SK-N-MC (cell line): ENCODE measurements around the gene HELB.
A peak's percentile ranks its signal among the peaks of the same experiment; 100 is the strongest.

ENCODE experiments used
- DNase-seq: peaks from one replicate; pipeline ENCODE4 v3.0.0-alpha.2; 2011; ENCODE audit warnings: low read depth, low spot score
- H3K27ac ChIP-seq: fragments of 200-600 bp; sonication (generic); 2 replicates; pipeline ENCODE4 v1.5.1; 2016; ENCODE audit warnings: mixed run types
- H3K36me3 ChIP-seq: fragments of 200-600 bp; sonication (generic); 2 replicates; pipeline ENCODE4 v1.6.1; 2017; ENCODE audit warnings: antibody characterized with exemption, low read length, mixed read lengths; ENCODE audit not compliant: insufficient read depth
- H3K4me3 ChIP-seq: fragments of 200-600 bp; sonication (generic); 2 replicates; pipeline ENCODE4 v1.5.1; 2016
- H3K9ac ChIP-seq: fragments of 200-600 bp; sonication (generic); 2 replicates; pipeline ENCODE4 v1.8.0; 2017; ENCODE audit warnings: mixed run types, mixed read lengths; ENCODE audit not compliant: insufficient read length
- H3K9me3 ChIP-seq: fragments of 200-600 bp; sonication (generic); 2 replicates; pipeline ENCODE4 v1.6.1; 2017; ENCODE audit warnings: low read depth, mild to moderate bottlenecking, antibody characterized with exemption, low read length, moderate library complexity, mixed read lengths
- EZH2 ChIP-seq: fragments of 200-600 bp; sonication (generic); IDR thresholded peaks from one replicate; pipeline ENCODE4 v1.6.1; 2017; ENCODE audit warnings: antibody characterized with exemption
- FOXP2 ChIP-seq: optimal IDR thresholded peaks from 2 replicates; pipeline ENCODE3; 2011; ENCODE audit warnings: mild to moderate bottlenecking, moderate library complexity; ENCODE audit not compliant: insufficient read depth; ENCODE audit errors: extremely low read length, control extremely low read depth
- POLR2AphosphoS5 ChIP-seq: IDR thresholded peaks from 2 replicates; pipeline ENCODE4 v1.6.1; 2012; ENCODE audit warnings: mild to moderate bottlenecking, low read depth, low read length, borderline replicate concordance

HELB gene

DNA sequence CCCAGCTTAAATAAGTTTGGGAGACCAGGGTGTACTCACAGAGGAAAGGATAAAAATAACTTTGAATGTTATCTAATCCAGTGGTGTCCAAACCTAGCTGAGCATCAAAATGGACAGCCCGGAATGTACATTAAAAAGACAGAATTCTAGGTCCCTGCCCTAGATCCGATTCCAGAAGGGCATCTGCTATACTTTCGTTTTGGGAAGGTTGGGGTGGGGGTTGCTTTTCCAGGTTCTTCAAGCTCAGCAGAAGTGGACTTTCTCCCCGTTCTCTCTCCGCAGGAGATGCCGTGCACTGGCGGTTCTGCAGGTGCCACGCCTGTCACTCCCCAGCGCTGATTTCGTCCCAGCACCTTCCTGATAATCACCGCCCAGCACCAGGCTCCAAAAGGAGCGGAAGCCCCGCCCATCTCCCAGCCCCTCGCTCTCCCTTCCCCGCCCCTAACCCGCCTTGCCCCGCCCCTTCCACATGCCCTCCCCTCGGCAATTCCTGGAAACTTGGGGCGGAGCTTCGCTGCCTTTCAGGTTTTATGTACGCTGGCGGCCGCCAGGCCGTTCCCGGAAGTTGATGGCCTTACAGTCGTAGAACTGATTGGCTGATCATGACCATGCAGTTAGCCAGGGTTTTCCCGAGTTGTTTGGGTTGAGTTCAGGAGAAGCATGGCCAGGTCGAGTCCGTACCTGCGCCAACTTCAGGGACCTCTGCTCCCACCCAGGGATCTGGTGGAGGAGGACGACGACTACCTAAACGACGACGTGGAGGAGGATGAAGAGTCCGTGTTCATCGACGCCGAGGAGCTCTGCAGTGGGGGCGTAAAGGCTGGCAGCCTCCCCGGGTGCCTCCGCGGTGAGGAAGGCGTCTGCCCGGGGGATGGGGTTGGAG lies at the start of gene HELB:
HELB (plus strand) TSS at position 550 of the 883 bp plus-strand sequence; CDS start at position 661, 111 bp downstream.
- Histone ChIP-seq H3K27ac (no peak within 1 kb of the TSS), H3K4me3 (peak within 1 kb of the TSS; percentile 89), H3K9ac (peak within 1 kb of the TSS; percentile 51), H3K36me3 (no peaks in the 10 kb centered on the region; the same call in 1 of the 2 replicates), H3K9me3 (no peaks in the 10 kb centered on the region)
- peak; percentile 64 for DNase-seq
- TF ChIP-seq EZH2, result no peak
- TF ChIP-seq FOXP2, result no peak
- peak; percentile 87 for TF ChIP-seq POLR2AphosphoS5

DNA sequence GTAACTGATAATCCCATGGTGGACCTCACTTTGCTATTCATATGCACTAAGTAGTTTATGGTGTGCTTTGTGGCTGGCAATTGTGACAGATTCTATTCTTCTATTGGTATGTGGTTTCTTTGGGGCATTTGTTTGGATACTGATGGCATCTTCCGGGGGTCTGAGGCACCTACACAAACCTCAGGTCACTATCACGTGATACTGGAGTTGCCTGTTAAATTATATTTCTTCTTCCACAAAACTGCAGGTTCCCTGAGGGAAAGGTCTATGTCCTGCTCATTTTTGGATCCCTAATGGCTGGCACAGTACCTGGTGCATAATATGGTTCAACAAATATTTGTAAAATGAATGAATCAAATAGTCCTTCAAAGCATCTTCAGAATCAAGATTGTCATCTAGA lies 49.5 kb upstream of the HELB start:
- H3K9me3 ChIP-seq, result no peaks in the 10 kb centered on the region
- H3K4me3 ChIP-seq, result no peak overlapping the region
- TF ChIP-seq EZH2 (no peak), FOXP2 (no peak), POLR2AphosphoS5 (no peak)
- H3K27ac ChIP-seq, result no peak overlapping the region
- no peak overlapping the region for H3K9ac ChIP-seq
- DNase-seq, result no peak
- no peaks in the 10 kb centered on the region for H3K36me3 ChIP-seq

DNA sequence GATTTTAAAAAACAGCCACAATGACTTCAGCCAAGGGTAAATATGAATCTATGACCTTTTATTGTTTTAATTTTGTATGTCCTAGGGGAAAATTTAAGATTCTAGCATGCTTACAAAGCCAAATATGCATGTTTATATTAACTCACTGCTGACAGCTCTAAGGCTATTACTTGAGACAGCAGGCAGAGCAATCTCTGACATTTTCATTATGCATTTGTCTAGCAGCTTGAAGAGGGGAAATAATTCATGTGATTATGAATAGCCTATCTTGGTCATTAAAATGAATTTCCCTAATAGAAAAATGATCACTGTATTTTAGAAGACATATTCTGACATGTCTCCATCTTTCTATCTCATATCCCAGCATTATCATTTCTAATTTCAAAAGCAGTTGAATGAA lies 46.6 kb upstream of the HELB start:
- TF ChIP-seq FOXP2 (no peak), POLR2AphosphoS5 (no peak), EZH2 (no peak)
- Histone ChIP-seq H3K4me3 (no peak overlapping the region), H3K9me3 (no peaks in the 10 kb centered on the region), H3K9ac (no peak overlapping the region), H3K27ac (no peak overlapping the region), H3K36me3 (no peaks in the 10 kb centered on the region)
- DNase-seq, result no peak

DNA sequence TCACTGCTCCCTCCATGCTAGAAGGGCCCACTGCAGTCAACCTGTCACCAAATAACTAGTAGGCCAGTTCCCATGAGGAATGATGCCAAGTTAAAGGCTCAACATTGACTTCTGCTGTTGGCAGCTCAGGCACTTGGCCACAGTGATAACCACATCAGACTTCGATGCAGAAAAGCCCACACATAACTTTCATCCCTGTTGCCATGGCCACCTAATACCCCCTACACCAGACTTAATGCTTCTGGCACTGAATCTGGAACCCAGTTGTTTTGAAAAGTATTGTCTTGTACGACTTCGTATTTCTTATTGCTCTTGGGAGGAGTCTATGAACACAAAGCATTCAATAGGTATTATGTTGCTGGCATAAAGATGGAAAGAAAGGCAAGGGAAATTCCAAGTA lies 44.3 kb upstream of the HELB start:
- Histone ChIP-seq H3K27ac (no peak overlapping the region), H3K4me3 (no peak overlapping the region), H3K9me3 (no peaks in the 10 kb centered on the region)

DNA sequence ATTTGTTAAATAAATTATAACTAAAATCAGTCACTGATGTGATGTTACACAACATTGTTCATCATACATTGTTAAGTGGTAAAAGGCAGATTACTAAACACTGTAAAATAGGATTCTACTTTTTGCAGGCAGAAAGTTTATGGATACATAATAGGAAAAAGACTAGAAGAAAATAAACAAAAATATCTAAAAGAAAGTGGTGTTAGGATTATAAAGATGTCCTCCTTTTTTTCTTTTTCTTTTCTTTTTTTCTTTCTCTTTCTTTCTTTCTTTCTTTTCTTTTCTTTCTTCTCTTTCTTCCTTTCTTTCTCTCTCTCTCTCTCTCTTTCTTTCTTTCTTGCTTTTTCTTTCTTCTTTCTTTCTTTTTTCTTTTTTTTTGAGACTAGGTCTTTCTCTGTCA lies 39.6 kb upstream of the HELB start:
- no peak for DNase-seq
- no peak overlapping the region for H3K27ac ChIP-seq
- H3K9me3 ChIP-seq, result no peaks in the 10 kb centered on the region
- no peak overlapping the region for H3K9ac ChIP-seq
- H3K4me3 ChIP-seq, result no peak overlapping the region
- TF ChIP-seq POLR2AphosphoS5, result no peak
- TF ChIP-seq FOXP2, result no peak
- H3K36me3 ChIP-seq, result no peaks in the 10 kb centered on the region

More for the DNA sequence above, 44.3 kb upstream of the HELB start:
- no peak for DNase-seq
- Histone ChIP-seq H3K9ac (no peak overlapping the region), H3K36me3 (no peaks in the 10 kb centered on the region)
- no peak for TF ChIP-seq POLR2AphosphoS5
- no peak for TF ChIP-seq FOXP2
- TF ChIP-seq EZH2, result no peak

DNA sequence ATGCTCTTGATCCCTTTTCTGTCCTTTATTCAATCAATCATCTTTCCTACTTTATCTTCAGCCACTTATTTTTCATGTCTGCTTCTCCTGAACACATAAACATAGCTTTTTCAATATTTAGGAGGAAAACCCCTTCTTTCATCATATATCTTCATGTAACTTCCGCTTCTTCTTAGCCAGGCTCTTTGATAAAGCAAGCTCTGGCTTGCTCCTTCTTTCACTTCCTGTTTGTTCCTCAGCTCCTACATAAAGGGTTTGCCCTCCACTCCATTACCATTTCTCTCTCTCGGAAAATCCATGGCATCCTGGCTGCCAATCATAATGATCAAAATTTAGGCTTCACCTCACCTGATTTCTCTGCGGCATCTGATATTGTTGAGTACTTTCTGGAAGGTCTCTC lies 33.7 kb upstream of the HELB start:
- H3K4me3 ChIP-seq, result no peak overlapping the region
- no peak overlapping the region for H3K27ac ChIP-seq
- TF ChIP-seq POLR2AphosphoS5 (no peak), FOXP2 (no peak), EZH2 (no peak)
- no peaks in the 10 kb centered on the region for H3K9me3 ChIP-seq
- DNase-seq, result no peak
- no peaks in the 10 kb centered on the region for H3K36me3 ChIP-seq
- H3K9ac ChIP-seq, result no peak overlapping the region

DNA sequence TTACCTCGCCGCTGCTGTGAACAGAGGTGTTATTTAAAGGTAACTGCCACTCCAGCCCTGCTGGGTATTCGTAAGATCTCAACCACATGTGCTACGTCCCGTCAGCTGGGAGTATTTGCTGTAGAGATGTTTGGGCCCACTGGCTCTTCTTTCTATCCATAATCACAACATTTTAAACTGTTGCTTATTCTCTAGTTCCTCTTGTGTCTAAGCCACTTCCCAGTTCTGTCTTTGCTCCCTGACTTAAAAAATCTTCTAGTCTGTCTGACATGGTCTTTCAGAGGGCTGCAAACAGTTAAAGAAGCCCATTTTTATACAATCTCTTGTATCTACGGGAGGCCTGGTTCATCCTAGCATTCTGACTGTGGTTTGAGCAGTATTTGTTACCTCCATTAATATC lies 33.2 kb upstream of the HELB start:
- Histone ChIP-seq H3K9me3 (no peaks in the 10 kb centered on the region), H3K9ac (no peak overlapping the region), H3K27ac (no peak overlapping the region), H3K4me3 (no peak overlapping the region), H3K36me3 (no peaks in the 10 kb centered on the region)
- TF ChIP-seq EZH2 (no peak), POLR2AphosphoS5 (no peak), FOXP2 (no peak)
- DNase-seq, result no peak

DNA sequence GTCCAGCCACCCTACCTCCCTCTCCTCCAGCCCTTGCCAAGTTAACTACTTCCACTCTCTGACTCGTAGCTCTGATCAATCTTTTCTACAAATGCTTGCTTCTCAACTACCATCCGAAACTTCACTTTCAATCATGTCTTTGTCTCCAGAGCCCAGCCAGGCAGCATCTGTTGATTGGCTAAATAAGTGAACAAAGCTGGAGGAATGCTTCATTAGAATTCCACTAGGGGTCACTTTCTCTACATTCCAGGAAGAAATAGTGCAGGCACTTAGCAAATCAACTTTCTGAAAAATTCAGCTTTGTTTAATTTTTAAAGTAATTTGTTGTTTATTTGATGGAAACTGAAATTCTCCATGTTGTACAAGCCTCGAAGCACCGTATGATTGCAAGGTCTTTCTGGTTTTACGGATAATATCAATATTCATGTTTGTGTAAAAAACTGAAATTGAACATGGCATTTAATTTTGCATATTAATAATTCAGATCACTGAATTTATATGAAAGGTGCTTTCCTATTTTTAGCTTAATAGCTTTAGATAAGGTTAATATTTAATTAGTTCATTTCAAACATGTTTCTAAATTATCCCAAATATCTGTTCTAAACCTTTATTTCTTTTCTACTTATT lies 32.4 kb upstream of the HELB start:
- no peaks in the 10 kb centered on the region for H3K36me3 ChIP-seq
- H3K9me3 ChIP-seq, result no peaks in the 10 kb centered on the region
- peak; percentile 14 for DNase-seq
- TF ChIP-seq FOXP2 (no peak), EZH2 (no peak), POLR2AphosphoS5 (no peak)
- no peak overlapping the region for H3K9ac ChIP-seq
- no peak overlapping the region for H3K27ac ChIP-seq
- H3K4me3 ChIP-seq, result no peak overlapping the region
